ENCODE data around the gene TMEM184C.
A peak's percentile ranks its signal among the peaks of the same experiment; 100 is the strongest.

TMEM184C gene

DNA sequence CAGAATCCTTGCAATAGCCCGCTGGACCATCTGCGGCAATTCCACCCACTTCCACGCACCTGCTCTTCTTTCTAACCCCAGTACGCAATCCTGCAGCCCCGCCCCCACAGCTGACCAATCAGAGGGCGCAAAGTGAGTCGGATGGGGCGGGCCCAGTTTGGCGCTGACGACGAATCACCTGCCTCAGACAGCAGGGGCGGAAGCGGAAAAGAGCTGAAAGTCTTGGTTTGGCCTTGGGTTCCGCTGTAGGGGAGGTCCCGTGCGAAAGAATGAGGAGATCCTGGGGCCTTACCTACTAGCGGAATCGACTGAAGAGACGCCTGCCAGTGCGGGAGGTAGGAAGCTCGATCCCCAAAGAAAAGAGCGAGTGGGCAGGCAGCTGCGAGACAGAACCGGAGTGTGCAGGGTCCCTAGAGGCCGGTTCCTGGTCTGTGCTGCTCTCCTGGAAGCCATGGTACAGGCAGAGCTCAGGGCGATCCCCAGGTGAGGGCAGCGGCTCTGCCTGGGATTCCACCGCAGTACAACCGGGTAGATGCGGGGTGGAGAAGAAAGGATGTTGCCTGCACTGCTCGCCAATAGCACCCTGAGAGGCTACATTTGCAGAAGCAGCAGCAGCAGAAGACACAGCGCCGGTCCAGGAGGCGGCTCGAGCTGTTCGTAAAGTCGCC lies at the start of gene TMEM184C:
TSS of gene TMEM184C (plus strand) at position 225 of the 668 bp plus-strand sequence. CDS start 560 bp downstream, outside the sequence.
- DNase-seq (ENCODE audit: low read depth in 2 of 2) = peak; percentile 96

DNA sequence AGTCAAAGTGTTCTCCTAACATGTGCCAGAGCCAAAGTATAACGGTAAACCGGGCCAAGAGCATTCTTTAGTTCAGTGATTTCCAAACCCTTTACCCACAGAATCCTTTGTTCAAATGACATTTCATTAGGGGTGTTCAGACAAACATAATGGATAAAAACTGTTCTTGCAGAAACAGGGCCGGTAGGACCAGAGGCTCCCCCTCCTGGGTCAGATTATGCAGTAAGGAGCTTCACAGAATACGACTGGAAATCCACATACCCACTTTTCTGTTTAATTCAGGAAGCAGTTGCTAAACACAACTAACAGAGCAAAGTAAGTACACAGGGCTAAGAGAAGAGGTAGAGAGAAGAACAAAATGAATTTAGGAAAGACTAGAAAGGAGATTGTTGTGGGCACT lies 46.6 kb upstream of the TMEM184C start:
- DNase-seq (ENCODE audit: low read depth in 2 of 2) = no peak

DNA sequence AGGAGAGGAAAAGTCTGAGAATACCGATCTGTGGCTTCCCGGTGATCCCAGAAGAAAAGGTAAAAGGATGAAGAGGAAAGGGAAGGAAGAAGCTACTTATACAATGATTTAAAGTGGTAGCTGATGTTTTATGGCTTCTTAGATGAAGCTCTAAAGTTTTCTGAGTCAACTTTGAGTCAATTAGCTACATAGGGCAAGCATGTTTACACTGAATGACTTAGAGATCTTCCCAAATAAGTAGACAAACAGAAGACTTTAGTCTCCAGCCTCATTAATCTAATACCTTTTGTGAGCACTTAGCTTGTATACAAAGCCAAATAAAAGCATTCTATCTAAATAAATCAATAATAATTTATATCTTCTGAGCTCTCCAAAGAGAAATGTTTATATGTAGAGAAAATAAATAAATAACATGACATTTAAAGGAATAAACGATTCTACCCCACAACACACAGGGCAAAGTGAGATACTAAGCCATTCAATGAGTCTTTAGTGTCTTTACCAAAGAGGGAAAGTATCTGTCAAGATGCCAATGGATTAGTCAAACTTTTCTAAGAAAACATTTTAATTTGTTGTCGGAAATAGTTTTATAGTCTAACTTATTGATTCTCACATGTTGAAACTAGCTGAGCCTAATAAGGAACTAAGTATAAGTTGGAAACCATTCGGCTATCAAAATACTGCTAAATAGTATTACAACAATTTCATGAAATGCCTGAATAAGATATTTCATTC lies 46.0 kb upstream of the TMEM184C start:
- no peak for DNase-seq (ENCODE audit: low read depth in 2 of 2)

DNA sequence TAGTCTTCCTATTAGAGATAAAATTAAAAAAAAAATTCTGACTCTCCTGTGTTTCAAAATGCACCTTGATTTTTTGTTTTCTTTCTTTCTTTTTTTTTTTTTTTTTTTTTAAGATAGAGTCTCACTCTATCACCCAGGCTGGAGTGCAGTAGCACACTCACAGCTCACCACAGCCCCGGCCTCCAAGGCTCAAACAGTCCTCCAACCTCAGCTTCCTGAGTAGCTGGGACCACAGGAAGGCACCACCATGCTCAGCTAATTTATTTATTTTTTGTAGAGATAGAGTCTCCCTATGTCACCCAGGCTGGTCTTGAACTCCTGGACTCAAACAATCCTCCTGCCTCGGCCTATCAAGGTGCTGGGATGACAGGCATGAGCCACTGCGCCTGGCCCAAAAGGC lies 41.1 kb upstream of the TMEM184C start:
- no peak for DNase-seq (ENCODE audit: low read depth in 2 of 2)

DNA sequence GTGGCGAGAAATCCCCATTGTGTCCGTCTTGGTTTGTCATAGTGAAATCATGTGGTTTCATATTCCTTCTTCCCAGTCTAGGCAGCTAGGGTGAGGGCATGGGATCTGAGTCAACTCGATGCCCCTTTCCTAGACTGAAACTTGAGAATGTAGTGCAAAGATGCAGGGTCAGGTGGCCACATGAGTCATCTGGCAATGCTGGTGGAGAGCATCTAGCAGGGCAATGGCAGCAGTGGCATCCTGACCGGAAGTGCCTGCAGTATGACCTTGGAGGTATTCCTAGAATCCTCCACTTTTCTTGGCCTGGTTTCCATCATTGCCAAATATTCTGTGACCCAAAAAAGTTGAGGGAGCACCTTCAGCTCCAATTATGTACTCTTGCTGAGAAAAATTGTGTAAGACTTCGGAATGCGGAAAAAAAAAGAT lies 39.1 kb upstream of the TMEM184C start:
- no peak for DNase-seq (ENCODE audit: low read depth in 2 of 2)

DNA sequence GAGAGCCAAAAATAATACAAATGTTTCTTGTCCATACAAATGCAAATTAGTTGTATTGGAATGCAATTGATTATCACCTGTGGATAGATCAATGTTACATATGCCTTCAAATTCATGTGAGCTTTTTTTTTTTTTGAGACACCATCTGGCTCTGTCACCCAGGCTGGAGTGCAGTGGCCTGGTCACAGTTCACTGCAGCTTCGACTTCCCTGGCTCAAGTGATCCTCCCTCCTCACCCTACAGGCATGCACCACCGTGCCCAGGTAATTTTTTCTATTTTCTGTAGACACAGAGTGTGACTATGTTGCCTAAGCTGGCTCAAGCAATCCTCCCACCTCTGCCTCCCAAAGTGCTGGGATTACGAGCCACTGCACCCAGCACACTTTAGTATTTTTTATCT lies 38.6 kb upstream of the TMEM184C start:
- DNase-seq (ENCODE audit: low read depth in 2 of 2) = no peak

DNA sequence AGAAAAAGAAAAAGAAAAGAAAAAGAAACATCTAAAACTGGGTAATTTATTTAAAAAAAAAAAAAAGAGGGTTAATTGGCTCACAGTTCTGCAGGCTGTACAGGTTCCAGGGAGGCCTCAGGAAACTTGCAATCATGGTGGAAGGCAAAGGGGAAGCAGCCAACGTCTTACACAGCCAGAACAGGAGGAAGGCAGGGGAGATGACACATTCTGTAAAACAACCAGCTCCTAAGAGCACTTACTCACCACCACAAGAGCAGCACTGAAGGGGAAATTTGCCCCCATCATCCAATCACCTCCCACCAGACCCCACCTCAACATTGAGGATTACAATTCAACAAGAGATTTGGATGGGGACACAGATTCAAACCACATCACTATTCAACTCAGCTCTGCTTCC lies 36.8 kb upstream of the TMEM184C start:
- no peak for DNase-seq (ENCODE audit: low read depth in 2 of 2)

DNA sequence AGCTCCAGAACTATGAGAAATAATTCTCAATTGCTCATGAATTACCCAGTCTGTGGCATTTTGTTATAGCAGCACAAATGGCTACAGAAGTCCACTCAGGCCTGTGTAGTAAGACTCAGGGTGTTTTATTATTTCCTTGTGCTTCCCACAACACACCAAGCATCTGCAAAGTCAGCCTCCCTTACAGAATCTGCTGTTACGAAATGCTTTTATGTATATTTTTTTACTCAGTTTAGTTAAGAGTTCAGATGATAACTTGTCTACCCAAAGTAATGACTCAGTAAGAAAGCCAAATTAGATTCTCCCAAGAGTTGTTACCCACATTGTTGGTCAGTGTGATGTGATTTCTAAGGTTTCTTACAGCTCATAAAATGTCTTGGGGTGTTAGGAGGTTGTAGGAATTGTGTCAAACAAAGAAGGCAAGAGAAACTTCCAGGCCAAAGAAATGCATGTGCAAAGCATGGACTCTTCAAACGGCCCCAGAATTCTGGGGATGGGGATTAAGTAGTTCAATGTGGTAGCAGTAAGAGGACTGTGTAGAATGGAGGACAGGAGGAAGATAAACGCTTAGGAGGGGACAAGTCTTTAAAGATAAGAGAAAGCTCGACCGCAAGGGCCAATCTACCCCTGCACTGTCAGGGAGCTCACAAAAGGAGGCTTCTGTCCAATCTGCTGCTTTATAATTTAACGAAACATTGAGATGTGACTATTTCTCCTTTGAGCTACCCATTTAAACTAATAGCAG lies 35.4 kb upstream of the TMEM184C start:
- DNase-seq (ENCODE audit: low read depth in 2 of 2) = no peak

DNA sequence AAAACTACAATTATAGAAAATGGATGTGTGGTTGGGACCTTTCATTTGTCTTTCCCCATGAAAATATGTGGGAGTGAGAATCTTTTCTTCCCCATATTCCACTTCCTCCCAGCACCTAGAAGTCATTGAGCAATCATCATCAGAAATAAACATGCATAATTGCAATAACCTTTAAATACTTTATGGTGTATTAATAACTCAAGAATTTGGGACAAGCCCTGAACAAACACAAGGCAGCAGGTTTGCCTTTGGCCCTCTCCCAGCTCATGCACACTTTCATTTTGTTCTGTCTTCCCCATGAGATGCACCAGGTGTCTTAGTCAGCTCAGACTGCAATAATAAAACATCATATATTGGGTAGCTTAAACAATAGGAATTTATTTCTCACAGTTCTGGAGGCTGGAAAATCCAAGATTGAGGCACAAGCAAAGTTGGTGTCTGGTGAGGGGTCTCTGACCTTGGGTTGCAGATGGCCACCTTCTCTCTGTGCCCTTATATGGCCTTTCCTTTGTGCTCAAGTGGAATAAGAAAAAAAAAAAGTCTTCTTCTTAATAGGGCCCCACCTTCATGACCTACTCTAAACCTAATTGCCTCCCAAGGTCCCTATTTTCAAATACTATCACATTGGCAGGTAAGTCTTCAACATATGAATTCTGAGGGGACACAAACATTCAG lies 34.7 kb upstream of the TMEM184C start:
- no peak for DNase-seq (ENCODE audit: low read depth in 2 of 2)

DNA sequence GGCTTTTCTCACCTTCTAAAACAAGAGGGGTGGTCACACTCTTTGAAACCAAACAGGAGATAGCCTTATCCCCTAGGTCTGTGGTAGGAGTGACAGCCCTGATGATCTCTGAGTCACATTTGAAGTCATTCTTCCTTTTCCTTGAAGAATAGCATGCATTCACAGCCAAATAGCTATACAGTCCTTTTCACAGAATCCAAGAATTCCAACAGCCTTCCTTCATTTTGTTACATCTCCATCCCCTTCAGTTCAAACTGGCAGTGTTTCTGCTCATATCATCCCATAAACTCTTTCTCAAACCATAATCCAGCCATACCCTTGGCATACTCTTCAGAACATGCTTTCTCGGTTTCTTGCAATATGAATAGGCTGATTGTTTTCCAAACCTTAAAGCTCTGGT lies 33.3 kb upstream of the TMEM184C start:
- DNase-seq (ENCODE audit: low read depth in 2 of 2) = no peak

DNA sequence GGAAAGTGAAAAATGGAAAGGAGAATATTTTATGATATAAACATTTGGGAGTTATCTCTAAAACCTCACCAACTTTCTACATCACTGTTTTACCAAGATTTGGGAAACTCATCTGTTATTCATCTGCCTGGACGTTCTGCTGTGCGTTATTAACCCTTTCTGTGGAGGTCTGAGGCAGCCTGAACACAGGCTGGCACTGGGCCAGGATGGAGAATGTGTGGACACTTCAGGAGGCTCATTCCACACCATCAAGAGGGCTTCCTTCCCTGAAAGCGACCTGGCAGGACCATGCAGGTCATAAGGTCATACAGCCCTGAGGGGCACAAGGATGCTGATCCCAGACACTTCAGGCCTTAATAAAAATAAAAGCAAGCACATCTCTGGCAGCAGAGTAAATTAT lies 31.2 kb upstream of the TMEM184C start:
- no peak for DNase-seq (ENCODE audit: low read depth in 2 of 2)

DNA sequence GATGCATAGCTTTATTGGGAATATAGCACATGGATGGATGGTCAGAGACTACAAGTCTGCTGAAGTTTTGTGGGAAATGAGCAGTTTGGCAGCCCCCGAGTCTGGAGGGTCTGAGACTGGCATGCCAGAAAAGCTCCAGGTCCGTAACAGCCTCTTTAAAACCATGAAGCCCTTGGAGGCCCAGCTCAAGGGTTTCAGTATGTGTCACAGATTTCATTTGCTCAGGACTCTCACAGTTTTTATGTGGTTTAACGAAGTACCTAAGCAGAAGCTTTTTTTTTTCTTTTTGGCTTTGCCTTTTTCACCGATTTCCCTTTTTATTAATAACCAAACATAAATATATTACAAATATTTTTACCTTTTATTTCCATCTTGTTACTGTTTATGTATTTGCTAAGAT lies 30.6 kb upstream of the TMEM184C start:
- no peak for DNase-seq (ENCODE audit: low read depth in 2 of 2)

DNA sequence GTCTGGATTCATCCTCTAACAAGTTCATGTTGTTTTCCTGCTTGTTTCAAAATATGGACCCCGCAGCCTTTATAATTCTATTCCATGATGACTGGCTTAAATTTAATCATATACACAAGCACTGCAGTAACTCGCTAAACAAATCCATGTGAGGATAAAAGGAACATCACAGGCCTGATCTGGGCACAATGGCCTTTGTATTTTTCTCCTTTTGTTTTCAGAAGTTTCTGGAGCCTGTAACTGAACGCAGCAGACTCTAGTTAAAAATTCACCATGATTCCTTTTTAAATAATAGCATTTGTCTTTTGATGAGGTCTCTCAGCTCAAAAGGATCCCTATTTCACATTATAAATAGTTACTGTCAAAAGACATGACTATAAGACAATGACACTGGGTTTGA lies 30.2 kb upstream of the TMEM184C start:
- no peak for DNase-seq (ENCODE audit: low read depth in 2 of 2)

DNA sequence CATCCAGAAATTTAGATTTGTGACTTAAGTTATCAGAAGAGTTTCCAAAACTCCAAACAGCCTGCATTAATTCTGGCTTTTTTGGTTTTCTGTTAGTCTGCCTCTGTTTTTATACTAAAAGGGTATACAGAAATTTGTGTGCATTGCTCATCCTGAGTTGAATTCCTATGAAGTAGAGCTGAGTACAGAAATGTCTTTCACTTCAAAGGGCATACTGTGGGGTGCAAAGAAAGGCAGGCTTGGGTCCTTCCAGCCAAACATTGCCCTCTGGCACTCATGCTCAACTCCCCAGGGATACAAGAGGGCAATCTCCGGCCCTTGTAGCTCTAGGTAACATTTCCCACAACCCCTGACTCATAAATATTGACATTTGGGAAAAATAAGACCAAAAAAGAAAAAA lies 27.6 kb upstream of the TMEM184C start:
- DNase-seq (ENCODE audit: low read depth in 2 of 2) = no peak

DNA sequence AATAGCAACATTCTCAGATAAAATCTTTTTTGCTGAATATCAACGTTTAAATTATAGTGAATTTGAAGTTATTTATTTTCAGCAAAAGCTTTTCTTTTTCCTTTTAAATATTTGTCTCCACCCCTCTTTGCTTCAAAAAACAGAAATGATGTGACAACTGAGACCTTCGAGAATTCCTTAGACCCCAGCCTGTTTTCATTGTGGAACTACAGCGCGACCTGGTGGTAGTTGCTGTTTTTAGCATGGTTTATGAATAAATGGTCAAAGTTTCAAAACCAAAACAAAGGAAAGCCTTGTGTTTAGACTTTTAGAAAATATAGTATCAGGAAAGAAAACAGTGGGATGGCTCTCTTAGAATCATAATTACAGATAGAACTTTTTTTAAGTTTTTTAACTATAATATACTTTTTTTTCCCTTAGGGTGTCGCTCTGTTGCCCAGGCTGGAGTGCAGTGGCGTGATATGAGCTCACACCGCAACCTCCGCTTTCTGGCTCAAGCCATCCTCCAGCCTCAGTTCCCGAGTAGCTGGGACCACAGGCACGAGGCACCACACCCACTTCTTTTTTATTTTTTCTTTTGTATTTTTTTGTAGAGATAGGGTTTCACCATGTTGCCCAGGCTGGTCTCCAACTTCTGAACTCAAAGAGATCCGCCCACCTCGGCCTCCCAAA lies 26.8 kb upstream of the TMEM184C start:
- no peak for DNase-seq (ENCODE audit: low read depth in 2 of 2)

DNA sequence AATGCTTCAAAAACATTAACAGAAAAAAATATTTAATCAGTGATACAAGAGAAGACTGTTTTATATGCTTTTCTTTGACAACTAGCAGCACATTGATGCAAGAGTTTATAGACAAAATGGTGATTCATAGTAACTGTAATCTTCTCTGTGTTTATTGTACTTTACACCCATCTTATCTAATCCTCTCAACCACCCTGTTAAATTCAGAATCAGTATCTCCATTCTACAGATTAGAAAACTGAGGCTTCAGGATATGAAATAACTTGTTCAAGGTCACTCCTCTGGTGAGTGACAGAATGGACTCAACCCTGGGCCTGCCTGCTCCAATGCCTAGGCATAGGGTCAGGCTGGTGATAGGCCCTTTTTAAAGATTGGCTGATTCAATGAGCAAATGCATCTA lies 26.1 kb upstream of the TMEM184C start:
- no peak for DNase-seq (ENCODE audit: low read depth in 2 of 2)

DNA sequence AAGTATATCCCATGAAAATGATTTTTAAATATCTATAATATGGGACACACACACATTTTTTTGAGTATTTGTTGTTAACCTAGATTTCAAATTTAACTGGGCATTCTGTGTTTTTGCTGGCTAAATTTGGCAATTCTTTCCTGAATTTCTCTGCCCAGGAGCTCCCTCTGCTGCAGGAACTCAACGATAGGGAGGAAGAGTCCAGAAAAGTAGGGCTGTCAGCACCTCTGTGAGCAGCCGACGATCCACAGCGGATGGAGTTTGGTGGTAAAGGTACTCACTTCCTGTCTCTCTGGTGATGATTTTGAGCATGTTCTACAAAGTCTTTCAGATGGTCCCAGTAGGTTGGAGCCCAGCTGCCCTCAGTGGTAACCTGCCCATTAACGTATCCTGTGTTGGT lies 23.1 kb upstream of the TMEM184C start:
- DNase-seq (ENCODE audit: low read depth in 2 of 2) = no peak

DNA sequence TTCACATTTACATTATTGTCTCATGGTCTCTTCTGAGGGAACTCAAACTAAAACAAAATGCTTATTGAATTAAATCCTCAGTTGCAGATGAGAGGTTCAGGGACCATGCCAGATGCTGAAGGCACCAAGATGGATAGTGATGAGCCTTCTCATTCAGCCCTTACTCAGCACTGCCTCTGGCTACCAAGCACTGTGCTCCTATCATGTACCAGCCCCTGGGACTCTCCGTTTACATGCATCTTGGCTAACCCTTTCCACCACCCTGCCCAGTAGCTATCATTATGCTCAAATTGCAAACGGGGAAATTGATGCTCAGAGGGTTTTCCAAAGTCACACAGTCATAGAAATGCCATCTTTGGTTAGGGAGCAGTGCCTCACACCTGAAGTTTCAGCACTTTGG lies 22.6 kb upstream of the TMEM184C start:
- DNase-seq (ENCODE audit: low read depth in 2 of 2) = no peak

DNA sequence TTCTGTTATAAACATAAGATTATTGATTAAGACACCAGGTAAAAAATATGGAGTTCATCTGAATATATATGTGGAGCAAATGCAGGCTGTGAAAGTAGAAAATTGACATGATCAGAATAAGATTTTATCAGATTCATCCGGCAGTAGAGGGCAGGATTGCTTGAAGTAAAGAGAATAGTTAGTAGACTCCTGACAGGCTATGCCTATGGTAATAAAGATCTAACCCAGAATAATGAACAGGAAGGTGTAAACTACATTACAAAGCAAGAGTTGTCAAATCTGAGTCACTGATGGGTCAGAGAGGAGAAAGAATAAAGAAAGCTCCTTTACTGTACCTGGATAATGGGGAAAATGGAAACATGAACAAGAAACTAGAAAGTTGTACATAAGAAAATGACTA lies 20.8 kb upstream of the TMEM184C start:
- DNase-seq (ENCODE audit: low read depth in 2 of 2) = no peak

DNA sequence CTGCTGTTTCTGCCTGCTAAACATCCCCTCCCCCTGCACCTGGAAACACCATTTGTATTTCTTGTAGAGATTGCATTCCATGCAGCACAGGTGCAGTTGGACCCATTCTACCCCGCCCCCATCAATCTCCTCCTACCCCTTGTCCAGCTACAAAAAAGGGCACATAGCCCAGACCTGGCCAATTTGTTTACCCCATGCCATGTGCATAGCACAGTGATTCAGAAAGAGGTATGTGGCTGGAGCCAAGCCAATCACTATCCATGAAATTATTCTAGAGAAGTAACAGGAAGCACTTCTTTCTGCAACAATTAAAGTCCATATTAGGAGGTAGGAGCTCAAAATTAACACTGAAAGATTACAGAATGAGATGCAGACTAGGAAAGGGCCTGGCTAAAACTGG lies 20.2 kb upstream of the TMEM184C start:
- DNase-seq (ENCODE audit: low read depth in 2 of 2) = no peak

DNA sequence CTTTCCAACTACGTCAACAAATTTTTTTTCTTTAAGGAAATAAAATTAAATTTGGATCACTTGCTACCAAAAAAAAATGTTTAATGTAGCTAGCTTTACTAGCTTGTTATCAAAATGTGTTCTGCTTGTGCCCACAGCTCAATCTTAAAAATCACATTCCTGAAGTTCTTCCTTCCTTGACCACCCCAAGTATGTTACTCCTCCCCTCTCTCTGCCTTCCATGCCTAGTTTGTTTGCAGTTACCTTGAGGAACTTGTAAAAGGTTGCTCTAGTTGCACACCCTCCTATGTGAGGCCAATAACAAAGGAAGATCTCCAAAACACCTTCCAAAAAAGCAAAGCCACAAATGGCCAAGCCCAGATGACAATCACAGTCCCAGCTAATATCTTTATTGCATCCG lies 19.6 kb upstream of the TMEM184C start:
- no peak for DNase-seq (ENCODE audit: low read depth in 2 of 2)

DNA sequence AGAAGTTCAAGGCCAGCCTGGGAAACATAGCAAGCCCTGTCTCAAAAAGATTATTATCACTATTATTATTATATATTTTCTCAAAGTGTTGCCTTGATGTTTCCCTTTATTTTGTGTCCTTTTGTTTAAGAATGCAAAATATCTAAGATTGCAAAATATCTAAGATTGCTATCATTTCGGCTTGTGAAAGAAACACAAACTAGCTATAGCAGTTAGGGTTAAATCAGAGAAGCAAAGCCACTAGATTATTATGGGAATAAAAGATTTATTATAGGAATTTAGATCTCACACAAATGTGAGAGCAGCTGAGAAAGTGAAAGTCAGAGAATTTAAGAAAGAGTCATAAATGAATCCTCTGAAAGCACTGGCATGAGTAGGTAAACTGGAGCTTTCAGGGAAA lies 18.0 kb upstream of the TMEM184C start:
- no peak for DNase-seq (ENCODE audit: low read depth in 2 of 2)

Data from stimulated activated CD8-positive, alpha-beta memory T cell treated with anti-CD3 and anti-CD28 coated beads, Interleukin-7, amount 100 ng/mL, for 4 hours (primary cell).